Adrenal gland (tissue), 12 donors: ENCODE measurements around the gene PHIP. TPM values are rescaled to one million over a fixed set of nuclear protein-coding genes. Genes with fewer than 3 reads are reported as not detected.

ENCODE experiments used
- DNase-seq, 7 donors: peaks; one replicate each; pipeline ENCODE4 v3.0.0-alpha.2; 2019 to 2020
- H3K27ac ChIP-seq, 5 donors: fragments of 200-600 bp; sonication (generic) in 4 of 5; 1 replicate in 3 of 5; 2 replicates in 2 of 5; pipeline versions ENCODE4 v1.5.1 to v1.8.0; 2016 to 2020; ENCODE audit warnings: mild to moderate bottlenecking in 1 of 5
- H3K27me3 ChIP-seq: fragments of 200-600 bp; 2 replicates; pipeline ENCODE4 v1.8.0; 2021
- H3K36me3 ChIP-seq, 2 donors: fragments of 200-600 bp; replicated peaks in 1 of 2; 1 replicate in 1 of 2; 2 replicates in 1 of 2; pipeline versions ENCODE4 v1.5.1 to v1.8.0; 2018 to 2022
- H3K4me1 ChIP-seq, 2 donors: fragments of 200-600 bp; replicated peaks in 1 of 2; 1 replicate in 1 of 2; 2 replicates in 1 of 2; pipeline versions ENCODE4 v1.5.1 to v1.8.0; 2018 to 2021
- H3K4me3 ChIP-seq, 4 donors: fragments of 200-600 bp; sonication (generic) in 3 of 4; one replicate each; pipeline ENCODE4 v1.5.1; 2016 to 2018
- H3K9me3 ChIP-seq, 3 donors: fragments of 200-600 bp; sonication (generic) in 1 of 3; replicated peaks in 1 of 3; 1 replicate in 2 of 3; 2 replicates in 1 of 3; pipeline versions ENCODE4 v1.5.1 to v1.8.0; 2016 to 2021
- CTCF ChIP-seq, 6 experiments: fragments of 450-650 bp in 4 of 6; fragments of 200-600 bp in 2 of 6; sonication (generic) in 1 of 6; IDR thresholded peaks; 1 replicate in 5 of 6; 2 replicates in 1 of 6; pipeline versions ENCODE4 v1.5.1 to v1.8.0; 2016 to 2021; ENCODE audit warnings: antibody characterized with exemption in 6 of 6, mild to moderate bottlenecking in 2 of 6, moderate library complexity in 1 of 6
- POLR2A ChIP-seq, 2 donors: fragments of 450-650 bp; IDR thresholded peaks; one replicate each; pipeline ENCODE4 v1.6.1; 2017; ENCODE audit warnings: antibody characterized with exemption in 2 of 2, mild to moderate bottlenecking in 2 of 2, moderate library complexity in 1 of 2
- WGBS, 4 donors: extraction: QIAGEN DNeasy Blood & Tissue Kit in 2 of 4; methylation state at CpG; one replicate each; pipeline versions ENCODE4 v1.1.5 to v1.1.7; 2013 to 2017; 5-methylcytosine and 5-hydroxymethylcytosine counted together
- intact Hi-C, 2 donors: fragments of 100-400 bp; cut with DNase I; formaldehyde crosslinking; loops; one replicate each; pipeline versions ENCODE4 v1.14.1 to v1.15.0; 2022 to 2023
- polyA plus RNA-seq, 3 donors: library from polyadenylated mRNA; stranded (reverse); fragments of 200-250 nt in 2 of 3; fragments of 350-450 nt in 1 of 3; fragmentation: Illumina TruSeq in 1 of 3; extraction: RNeasy Lipid Tissue Mini Kit (QIAGEN cat#74804) in 1 of 3; gene quantifications; one replicate each; pipeline ENCODE4 v1.2.3, GENCODE V29; 2013 to 2014
- total RNA-seq, 9 donors: library from RNA; depleted of rRNA in 4 of 9; stranded (reverse); fragments of >200 nt in 4 of 9; fragments of 120-200 nt in 1 of 9; fragmentation: NEBNext Ultra II Directional in 1 of 9; extraction: Animal tissue kit (Norgen Biotek cat#: 25700) in 1 of 9; gene quantifications; one replicate each; pipeline versions ENCODE4 v1.1.0 to v1.2.4, GENCODE V29; 2013 to 2023
- donor health status: healthy with polysubstance abuse.
- donor health status: Bipolar disorder and iron deficiency.
- donor health status: DM: yes; HTN: yes; CAD: no.
- donor health status: DM: no; HTN: no; CAD: no.
- donor health status: DM: no; HTN: no; CAD: no.
- donor health status: DM: yes; HTN: yes; CAD: no.

Gene PHIP
- total and polyA plus RNA-seq, 12 donors: 7.7 to 24.1 (median 16.8) TPM

DNA sequence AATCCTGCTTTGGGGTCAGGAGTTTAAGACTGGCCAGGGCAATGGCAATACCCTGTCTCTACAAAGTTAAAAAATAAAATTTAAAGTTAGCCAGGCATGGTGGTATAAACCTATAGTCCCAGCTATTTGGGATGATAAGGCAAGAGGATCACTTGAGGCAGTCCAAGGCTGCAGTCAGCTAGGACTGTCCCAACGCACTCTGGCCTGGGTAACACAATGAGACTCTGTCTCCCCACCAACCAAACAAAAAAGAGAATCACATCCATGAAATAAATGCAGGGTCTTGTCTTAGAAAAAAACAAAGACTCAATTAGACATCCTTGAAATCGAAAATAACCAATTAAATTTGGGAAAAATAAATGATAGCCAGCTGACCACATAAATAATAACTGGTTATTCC is 88.9 kb downstream of the PHIP start:
- 90 to 91% (median 91%) methylated on average over 2 of the region's 2 CpGs for WGBS, 4 donors
- Histone ChIP-seq H3K36me3 (peaks cover 0 to 35% of the 10 kb centered on the region in 2 donors), H3K27ac (no peak overlapping the region), H3K4me3 (no peak overlapping the region), H3K27me3 (no peaks in the 10 kb centered on the region), H3K4me1 (no peaks in the 10 kb centered on the region), H3K9me3 (peaks cover 0 to 4% (median 0%) of the 10 kb centered on the region in 3 donors)
- DNase-seq: no peak
- no peak for TF ChIP-seq POLR2A (IDR thresholded peaks at IDR 0.05)
- no peak for TF ChIP-seq CTCF (IDR thresholded peaks at IDR 0.05)
- intact Hi-C loops: no loop called here

GRCh38 chr6:78986161-78986560 is 91.9 kb downstream of the PHIP start:
- H3K9me3 ChIP-seq: peaks cover 0 to 4% (median 0%) of the 10 kb centered on the region in 3 donors
- TF ChIP-seq POLR2A (IDR thresholded peaks at IDR 0.05): no peak
- TF ChIP-seq CTCF (IDR thresholded peaks at IDR 0.05): no peak
- no peak overlapping the region for H3K27ac ChIP-seq
- intact Hi-C loops: no loop called here
- no peak overlapping the region for H3K4me3 ChIP-seq
- no peaks in the 10 kb centered on the region for H3K4me1 ChIP-seq
- DNase-seq: no peak
- H3K27me3 ChIP-seq: no peaks in the 10 kb centered on the region
- H3K36me3 ChIP-seq: peaks cover 0 to 34% of the 10 kb centered on the region in 2 donors
- WGBS, 4 donors: 95 to 98% (median 97%) methylated on average over 1 of the region's 1 CpG

DNA sequence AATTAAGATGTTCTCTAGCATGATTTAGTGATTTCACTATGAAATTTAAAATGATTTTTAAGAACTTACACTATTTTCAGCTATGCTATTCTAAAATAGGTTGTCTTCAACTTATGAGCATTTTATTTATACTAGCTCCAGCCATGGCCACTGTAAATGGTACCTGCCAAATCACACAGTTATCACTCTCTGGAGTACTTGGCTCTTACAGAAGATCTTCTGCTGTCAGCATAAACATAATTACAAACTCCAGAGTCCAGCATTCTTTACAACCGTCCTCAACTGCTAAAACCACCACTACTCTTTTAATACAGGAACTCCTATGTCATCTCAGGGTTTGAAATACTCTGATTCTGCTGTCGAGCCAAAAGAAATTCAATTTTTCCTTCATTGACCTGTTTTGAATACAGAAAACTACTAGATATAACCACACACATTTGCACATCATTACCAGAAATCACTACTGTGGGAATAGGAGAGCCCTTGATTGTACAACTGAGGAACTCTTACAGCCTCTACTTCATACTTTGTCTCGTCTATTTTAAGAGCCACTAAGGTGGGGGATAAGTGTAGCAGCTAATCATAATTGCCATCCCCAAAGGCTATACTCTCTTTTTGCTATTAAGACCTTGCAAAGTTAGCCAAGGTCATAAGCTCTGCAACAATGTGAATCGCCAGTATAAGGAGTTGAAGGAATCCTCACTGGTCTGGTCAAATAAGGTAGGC is 93.7 kb downstream of the PHIP start:
- TF ChIP-seq POLR2A (IDR thresholded peaks at IDR 0.05) (no peak), CTCF (IDR thresholded peaks at IDR 0.05) (no peak)
- no peaks in the 10 kb centered on the region for H3K27me3 ChIP-seq
- no peaks in the 10 kb centered on the region for H3K4me1 ChIP-seq
- intact Hi-C loops: no loop called here
- H3K27ac ChIP-seq: no peak overlapping the region
- no peak for DNase-seq
- peaks cover 0 to 34% of the 10 kb centered on the region in 2 donors for H3K36me3 ChIP-seq
- peaks cover 0 to 4% (median 0%) of the 10 kb centered on the region in 3 donors for H3K9me3 ChIP-seq
- WGBS, 4 donors: 73 to 82% (median 77%) methylated on average over 4 of the region's 4 CpGs
- no peak overlapping the region for H3K4me3 ChIP-seq

DNA sequence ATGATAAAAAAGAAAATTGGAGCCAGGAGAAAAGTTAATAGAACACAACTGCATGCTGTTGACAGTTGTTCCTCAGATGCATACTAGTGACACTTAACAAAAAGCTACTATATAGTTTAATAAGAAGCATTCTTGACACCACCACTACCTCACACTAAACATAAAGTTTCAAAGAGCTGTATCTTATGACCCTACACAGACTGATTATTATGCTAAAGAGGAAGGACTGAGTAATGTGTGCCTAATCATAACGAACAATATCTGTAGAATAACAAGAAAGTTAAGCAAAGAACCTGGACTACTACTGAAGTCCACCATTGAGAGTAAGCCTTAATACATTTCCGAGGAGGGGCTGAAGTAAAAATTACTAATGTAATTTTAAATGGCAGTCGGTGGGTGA is 110.9 kb downstream of the PHIP start:
- H3K36me3 ChIP-seq: peaks cover 0 to 60% of the 10 kb centered on the region in 2 donors
- no peaks in the 10 kb centered on the region for H3K27me3 ChIP-seq
- intact Hi-C loops: no loop called here
- H3K9me3 ChIP-seq: no peaks in the 10 kb centered on the region
- 91 to 93% (median 93%) methylated on average over 3 of the region's 3 CpGs for WGBS, 4 donors
- no peak for DNase-seq
- TF ChIP-seq POLR2A (IDR thresholded peaks at IDR 0.05) (no peak), CTCF (IDR thresholded peaks at IDR 0.05) (no peak)
- H3K4me3 ChIP-seq: no peak overlapping the region
- H3K27ac ChIP-seq: no peak overlapping the region
- H3K4me1 ChIP-seq: peaks cover 0 to 2% of the 10 kb centered on the region in 2 donors
